Hematopoietic multipotent progenitor cell treated with erythropoietin and hydrocortisone succinate and interleukin-3 and kit ligand, for 4 days (in vitro differentiated cells): ENCODE measurements around the gene KCNK5.

Source experiments
- DNase-seq: peaks from one replicate; pipeline ENCODE4 v3.0.0-alpha.2; 2015

KCNK5 gene

DNA sequence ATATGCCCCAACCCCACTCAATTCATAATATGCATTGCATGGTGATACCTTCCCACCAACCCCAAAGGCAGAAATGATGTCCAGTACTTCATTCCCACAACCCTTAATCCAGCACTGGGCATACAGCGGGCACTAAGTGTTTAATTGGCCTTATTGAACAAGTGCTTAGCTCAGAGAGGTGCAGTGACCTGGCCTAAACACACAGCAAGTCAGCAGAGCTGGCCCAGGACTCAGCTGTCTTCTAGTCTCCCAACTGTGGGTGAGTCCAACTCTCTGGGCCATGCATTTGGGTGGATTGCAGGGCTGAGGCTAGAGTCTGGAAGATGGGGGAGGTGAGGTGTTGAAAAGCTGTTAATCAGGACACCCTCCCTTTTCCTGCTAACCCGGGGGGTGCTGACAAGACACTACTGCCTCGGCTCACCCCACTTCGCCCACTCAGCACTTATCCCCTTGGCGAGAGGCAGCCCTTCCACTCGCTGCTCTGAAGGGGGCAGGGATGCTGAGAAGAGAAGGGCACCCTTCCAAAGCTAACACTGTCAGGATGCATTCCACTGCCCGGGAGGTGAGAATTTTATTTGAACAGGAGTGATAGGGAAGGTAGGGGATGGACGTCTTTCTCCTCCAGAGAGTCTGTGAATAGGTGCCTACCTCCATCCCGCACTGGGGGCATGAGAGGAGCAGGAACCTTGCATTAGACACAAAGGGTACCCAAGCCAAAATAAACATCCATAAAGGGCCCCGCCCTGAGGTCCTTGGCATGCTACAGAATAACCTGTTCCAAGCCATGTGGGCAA is 14.2 kb downstream of the KCNK5 start:
- DNase-seq = no peak

- no peak for DNase-seq
Observed at GRCh38 chr6:39214120-39214813, 15.0 kb downstream of the KCNK5 start.

- peak; percentile 69 for DNase-seq
Observed at GRCh38 chr6:39213195-39213920, 15.9 kb downstream of the KCNK5 start.

DNA sequence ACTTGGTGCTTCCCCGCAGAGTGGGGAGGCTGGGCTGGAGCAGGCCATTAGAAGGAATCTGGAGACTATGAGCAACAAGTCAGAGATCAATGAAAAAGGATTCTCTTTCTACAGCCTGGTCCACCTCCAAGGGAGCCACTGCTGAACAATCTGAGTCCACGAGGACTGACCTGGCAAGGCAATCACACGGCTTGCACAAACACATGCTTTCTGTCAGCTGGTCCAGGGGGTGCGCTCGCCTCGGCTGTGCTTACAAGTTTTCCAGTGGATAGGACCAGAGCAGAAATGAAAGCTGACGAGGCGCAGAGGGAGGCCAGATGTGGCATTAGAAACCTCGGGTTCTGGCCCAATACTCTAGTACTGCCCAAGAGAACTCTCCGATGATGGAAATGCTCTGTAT is 18.1 kb downstream of the KCNK5 start:
- DNase-seq = no peak

- peak; percentile 40 for DNase-seq
Observed at GRCh38 chr6:39210450-39210849, 18.8 kb downstream of the KCNK5 start.

DNA sequence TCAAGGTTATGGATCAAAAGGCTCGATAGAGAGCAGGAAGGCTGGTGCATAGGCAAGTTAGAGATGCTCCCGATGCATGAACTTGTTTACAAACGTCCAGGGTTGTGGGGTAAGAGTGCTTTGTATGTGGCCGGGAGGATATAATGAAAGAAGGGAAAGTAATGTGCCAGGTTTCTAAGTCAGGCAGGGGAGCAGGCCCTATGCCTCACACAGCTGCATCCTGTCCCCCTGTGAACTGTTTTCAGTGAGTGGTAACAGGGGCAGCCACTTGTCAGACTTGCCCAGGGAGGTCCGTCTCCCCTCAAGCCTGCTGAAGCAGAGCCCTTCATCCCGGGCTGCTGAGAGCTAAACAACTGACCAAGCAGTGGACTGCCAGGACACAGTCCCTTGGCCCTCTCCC is 19.4 kb downstream of the KCNK5 start:
- no peak for DNase-seq

DNA sequence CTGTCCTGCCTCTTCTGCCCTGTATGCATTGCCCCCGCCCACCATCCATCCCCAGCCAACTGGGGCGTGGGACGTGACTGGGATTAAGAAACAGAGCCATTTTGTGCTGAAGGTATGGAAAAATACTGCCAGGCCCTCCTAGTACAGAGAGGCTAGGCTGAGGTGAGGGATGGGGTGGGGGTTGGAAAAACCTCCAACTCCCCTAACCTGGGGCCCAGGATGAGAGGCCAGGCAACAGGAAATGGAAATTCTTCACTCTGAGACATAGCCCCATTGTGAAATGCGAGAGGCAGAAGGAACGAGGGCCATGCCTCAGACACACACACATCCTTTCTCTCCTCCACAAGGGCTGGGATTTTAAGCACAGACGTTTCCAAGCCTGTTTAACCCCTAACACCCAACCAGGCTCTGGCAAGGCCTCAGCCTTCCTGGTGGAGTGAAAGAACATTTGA is 19.9 kb downstream of the KCNK5 start:
- no peak for DNase-seq

- no peak for DNase-seq
Observed at GRCh38 chr6:39208223-39208739, 21.0 kb downstream of the KCNK5 start.

GRCh38 chr6:39207416-39208222 is 21.7 kb downstream of the KCNK5 start:
- no peak for DNase-seq

GRCh38 chr6:39206250-39206721 is 23.0 kb downstream of the KCNK5 start:
- DNase-seq = no peak

- DNase-seq = no peak
Observed at GRCh38 chr6:39204646-39205244, 24.5 kb downstream of the KCNK5 start.

- DNase-seq = no peak
Observed at GRCh38 chr6:39204160-39204495, 25.1 kb downstream of the KCNK5 start.

- DNase-seq = peak; percentile 68
Observed at GRCh38 chr6:39203436-39204159, 25.7 kb downstream of the KCNK5 start.

DNA sequence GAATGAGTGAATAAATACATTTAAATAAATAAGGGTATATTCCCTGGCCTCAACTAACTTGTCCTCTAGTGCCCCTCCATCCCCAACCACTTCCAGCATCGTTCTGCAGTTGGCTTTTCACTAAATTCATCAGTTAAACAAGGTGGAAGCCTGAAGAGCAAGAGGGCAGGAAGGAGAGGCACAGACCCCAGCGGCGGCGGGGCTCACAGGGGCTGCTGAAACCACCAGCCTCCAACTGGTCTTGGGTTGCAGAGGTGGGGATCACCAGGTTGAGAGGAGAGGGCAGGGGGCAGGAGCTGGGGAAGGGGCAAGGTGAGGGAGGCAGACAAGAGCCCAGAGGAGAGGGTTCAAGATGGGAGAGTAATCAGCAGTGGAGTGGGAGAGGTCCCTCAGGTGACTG is 27.1 kb downstream of the KCNK5 start:
- no peak for DNase-seq

DNA sequence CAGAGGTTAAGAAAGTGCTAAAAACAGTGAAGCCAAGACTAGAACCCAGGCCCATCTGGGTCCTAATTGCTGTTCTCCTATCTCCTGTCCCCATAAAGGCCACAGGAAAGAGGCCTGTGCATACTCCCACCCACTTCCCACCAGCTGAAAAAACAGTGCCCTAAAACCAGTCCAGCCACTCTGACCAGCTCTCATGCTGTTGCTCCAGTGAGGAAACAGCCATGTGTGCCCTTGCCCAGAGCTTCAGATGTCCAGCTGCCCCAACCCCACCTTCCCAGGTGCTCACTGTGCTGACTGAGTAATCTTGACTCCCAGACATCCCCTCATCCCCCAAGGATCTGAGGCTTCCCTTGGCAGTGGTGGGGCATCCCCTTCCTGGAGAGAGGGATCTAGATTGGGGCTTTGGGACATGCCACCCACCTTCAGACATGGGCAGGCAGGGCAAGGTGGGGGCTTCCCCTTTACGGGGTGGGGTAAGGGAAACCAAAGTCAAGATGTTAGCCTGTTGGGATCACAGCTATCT is 28.7 kb downstream of the KCNK5 start:
- DNase-seq = no peak

DNA sequence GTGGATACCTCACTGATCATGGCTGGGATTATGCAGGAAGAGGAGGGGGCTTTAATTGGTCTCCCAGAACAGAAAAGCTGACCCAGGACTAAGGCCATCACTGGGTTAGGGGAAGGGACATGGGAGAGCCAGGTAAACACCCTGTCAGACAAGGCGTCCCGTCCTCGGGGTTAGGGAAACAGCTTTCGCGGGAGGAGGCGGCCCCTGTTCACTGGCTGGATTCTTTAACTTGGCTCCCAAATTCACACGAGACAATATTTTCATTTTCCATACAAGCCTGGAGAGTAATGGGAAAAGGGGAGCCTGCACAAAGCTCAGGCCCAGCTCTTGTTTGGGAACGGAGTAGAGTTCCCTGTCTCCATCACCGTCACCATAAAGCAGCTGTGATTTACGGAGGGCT is 29.3 kb downstream of the KCNK5 start:
- no peak for DNase-seq

DNA sequence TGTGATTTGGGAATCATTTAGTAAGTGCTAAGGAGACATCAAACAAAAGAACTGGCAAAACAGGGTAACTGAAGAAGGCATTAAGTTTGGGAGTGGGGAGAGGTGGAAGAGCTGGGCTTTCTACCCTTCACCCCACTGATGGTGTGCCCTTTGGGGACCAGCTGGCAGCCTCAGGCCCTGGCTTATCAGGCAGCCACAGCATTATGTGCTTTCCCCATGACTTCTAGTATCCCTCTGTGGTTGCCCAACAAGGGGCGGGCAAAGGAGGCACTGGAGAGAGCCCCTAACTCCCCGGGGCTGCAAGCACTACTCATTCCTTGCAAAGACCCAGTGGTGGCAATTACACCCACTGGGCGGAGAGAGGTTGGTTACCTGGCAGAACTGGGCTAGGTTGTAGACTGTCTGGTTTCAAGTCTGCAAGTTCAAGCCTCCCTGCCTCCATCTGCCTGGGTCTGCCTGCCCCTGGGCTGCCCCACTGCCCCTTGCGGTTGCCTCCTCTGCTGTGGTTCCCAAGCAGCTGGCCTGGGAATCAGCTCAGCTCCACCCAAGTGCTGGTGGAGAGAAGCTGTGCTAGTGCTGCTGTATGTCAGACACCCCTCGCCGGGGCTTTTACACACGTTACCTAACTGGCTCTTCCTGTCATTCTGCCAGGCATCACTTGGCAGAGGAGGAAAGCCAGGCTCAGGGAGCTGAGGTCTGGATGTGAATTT is 29.9 kb downstream of the KCNK5 start:
- peak; percentile 79 for DNase-seq

GRCh38 chr6:39198528-39198927 is 30.7 kb downstream of the KCNK5 start:
- no peak for DNase-seq

GRCh38 chr6:39197922-39198500 is 31.3 kb downstream of the KCNK5 start:
- no peak for DNase-seq

GRCh38 chr6:39197521-39197920 is 31.8 kb downstream of the KCNK5 start:
- DNase-seq = peak; percentile 66
